GM21576 (cell line): Measurements from ENCODE around the gene CDKN2D.
"Not testable (repeated sequence)": the region's sequence is repeated elsewhere in the genome, so short reads cannot be mapped to it uniquely, and the experiment has no call there.

Source experiments
- ATAC-seq: cut with Tn5 transposase; IDR thresholded peaks from one replicate; pipeline ENCODE4 v1.9.1; 2021; ENCODE audit warnings: mild to moderate bottlenecking, moderate library complexity; ENCODE audit not compliant: unreplicated experiment

CDKN2D gene

DNA sequence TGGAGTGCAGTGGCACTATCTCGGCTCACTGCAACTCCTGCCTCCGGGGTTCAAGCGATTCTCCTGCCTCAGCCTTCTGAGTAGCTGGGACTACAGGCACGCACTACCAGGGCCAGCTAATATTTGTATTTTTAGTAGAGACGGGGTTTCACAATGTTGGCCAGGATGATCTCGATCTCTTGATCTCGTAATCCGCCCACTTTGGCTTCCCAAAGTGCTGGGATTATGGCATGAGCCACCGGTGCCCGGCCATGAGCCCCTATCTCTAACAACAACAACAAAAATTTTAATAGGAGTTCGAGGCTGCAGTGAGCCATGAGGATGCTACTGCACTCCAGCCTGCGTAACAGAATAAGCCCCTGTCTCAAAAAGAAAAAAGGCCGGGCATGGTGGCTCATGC, 13.3 kb upstream of the CDKN2D start:
- no peak for ATAC-seq

DNA sequence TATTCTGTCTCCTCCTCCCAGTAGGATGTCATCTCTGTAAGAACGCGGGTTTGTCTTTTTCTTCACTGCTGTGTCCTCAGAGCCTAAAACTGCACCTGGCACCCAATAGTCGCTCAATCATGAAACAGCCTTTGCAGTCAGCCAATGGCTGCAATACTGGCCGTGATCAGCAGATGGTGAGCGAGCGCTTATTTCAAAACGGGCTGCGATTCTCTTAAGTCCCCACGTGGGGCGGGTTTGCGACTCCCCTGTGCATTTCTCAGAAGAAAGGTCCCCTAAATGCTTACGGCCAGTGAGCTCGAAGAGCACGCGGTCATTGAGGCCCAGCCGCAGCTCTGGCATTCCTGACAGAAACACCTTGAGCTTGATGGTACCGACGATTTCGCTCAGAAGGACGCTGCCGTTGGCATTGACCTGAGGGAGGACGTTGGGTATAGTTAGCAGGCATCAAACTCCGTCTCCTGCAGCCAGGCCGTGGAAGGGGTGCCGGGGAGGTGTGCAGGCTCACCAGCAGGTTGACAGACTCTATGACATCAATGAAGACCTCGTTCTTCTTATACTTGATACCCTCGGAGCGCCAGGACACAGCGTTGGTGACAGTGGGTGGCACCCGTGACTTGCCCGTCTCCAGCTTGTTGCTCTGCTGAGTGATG, 12.3 kb upstream of the CDKN2D start:
- ATAC-seq: no peak

DNA sequence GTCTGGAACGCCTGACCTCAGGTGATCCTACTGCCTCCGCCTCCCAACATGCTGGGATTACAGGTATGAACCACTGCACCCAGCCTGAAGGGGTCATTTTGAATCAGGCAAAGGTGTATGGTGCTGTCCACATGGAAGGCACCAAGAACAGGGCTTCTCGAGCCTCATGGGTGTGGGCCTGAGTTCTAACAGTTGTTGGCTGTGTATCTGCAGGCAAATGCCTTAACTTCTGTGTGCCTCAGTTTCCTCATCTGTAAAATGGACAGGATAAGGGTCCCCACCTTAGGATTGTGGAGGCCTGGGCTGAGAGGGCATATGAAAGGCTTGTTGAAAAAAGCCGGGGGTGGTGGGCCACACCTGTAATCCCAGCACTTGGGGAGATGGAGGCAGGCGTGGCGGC, 9.2 kb upstream of the CDKN2D start:
- no peak for ATAC-seq

DNA sequence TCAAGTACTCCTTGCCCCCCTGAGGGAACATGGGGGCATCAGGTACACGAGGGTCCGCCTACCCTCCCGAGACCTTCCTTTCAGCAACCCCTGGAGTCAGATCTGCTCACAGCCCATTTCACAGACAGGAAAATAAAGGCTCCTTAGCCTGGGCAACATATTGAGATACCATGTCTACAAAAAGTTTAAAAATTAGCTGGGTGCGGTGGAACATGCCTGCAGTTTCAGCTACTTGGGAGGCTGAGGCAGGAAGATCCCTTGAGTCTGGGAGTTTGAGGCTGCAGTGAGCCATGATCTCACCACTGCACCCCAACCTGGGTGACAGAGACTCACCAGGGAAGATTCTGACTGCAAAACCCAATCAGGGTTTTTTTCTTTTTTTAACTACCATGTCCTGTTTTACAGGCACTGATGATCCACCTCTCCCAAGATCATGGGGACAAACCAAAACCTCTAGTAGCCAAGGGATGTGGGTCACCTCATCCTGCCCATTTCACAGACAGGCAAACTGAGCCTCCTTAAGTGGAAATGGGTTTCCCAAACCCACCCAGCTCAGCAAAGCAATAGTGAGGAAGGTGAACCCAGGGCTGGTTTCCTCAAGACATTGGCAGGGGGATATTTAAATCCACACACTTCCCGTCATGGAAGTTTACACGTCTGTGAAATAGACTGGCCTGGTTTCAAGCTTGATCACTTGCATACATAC, 6.4 kb upstream of the CDKN2D start:
- no peak for ATAC-seq

DNA sequence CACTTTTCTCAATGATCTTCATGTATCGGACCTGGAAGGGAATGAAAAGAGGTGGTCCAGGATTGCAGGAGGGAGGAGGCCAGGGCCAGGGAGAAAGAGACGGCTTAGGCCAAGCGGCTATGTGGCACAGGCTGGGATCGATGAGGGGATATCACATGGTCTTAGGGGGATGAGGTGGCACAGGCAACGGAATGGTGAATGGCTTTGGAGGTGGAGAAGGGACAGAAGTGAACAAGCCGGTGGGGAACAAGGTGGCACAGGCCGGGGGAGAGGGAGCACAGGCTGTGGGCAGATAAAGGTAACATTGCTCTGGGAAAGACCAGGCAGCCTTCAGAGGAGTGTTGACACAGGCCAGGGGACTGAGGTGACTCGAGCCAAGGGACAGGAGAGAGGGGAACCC, 5.7 kb upstream of the CDKN2D start:
- no peak for ATAC-seq

DNA sequence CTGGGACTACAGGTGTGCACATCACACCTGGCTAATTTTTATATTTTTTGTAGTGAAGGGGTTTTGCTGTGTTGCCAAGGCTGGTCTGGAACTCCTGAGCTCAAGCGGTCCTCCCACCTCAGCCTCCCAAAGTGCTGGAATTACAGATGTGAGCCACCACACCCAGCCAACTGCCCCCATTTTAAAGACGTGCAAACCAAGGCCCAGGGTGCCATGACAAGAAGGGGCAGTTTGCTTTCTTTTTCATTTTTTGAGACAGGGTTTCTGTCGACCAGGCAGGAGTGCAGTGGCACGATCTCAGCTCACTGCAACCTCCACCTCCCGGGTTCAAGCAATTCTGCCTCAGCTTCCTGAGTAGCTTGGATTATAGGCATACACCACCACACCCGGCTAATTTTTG, 5.0 kb upstream of the CDKN2D start:
- ATAC-seq: not testable (repeated sequence)

DNA sequence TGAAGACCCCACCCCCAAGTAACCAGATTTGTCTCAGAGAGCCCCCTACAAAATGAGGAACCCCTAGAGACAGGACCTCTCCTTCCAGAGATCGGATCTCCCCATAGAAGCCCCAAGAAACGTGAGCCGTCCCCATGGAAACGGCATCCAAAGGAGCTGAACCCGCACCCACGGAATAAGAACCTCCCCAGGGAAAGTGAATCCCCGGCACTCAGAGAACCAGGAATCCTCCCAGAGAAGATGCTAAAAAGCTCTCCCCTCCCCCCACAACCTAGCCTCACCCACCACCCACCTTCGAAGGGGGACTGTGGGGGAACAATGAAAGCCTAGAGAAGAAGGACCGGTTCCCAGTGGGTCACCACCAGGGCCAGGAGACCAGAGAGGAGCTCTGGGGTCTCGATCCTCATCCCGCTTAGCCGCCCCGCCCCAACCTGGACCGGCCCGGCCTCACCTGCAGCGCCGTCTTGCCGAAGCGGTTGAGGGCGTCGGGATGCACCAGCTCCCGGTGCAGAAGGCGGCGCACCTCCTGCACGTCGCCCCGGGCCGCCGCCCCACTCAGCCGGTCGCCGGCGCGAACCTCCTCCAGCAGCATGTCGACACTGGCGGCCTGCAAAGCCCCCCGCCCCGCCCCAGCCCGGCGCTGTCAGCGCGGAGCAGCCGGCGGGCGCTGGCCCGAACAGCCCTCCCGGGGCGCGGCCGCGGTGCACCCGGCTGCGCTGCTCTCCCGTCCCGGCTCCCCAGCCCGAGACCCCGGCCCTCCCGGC, 535 bp downstream of the CDKN2D start:
- ATAC-seq: peak; percentile 4

DNA sequence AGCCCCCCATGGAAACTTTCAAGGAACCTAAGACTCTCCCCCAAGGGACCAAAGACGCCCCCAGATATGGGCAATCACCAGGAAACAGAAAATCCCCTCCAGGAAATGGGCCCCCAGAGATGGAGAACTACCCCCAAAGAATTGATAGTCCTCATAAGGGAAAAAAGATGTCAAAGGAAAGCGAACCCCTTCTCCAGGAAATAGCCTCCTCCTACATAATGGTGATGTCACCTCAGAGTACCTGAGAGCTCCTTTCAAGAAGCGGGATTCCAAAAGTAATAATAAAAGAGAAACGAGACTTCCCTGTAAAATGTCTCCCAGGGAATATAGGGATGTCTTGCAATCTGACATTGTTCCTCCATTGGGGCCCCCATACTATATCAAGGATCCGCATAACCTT, 1.1 kb downstream of the CDKN2D start:
- no peak for ATAC-seq

DNA sequence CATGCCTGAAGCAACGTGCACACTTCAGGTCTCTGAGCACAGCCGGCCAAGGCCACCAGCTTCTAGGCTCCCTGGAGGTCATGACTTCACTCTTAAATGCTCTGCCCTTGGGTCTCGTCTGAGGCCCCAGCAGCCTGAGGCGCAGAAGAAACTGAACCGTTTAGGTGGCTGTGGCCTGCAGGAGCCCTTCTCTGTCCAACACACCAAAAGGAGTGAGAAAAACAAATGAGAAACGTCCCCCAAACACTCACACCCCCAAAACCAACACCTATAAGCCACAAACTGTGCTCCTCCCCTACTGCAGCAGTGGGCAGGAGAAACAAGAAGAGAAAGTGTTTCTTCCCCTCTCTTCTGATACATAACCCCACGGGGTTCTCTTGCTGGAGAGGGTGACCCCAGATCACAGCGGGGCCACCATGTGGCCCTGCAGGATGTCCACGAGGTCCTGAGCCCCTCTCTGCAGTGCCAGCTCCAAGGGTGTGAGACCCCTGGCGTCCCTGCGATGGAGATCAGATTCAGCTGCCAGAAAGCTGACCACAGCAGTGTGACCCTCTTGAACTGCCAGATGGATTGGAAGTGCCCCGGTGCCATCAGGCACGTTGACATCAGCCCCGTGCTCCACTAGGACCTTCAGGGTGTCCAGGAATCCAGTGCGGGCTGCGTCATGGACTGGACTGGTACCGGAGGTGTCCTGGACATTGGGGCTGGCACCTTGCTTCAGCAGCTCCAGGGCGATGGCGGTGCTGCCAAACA, 1.9 kb downstream of the CDKN2D start:
- no peak for ATAC-seq

DNA sequence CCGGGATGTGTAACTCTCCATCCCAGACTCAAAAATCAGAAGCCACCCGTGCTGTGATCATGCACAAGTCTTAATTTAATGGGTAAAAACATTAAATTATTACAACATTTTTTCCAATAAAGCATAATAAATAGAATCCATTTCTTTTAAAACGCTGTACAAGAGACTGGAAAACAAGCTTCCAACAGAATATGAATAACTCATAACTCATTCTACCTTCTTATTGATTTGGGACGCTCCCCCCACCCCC, 2.4 kb downstream of the CDKN2D start:
- ATAC-seq: no peak

DNA sequence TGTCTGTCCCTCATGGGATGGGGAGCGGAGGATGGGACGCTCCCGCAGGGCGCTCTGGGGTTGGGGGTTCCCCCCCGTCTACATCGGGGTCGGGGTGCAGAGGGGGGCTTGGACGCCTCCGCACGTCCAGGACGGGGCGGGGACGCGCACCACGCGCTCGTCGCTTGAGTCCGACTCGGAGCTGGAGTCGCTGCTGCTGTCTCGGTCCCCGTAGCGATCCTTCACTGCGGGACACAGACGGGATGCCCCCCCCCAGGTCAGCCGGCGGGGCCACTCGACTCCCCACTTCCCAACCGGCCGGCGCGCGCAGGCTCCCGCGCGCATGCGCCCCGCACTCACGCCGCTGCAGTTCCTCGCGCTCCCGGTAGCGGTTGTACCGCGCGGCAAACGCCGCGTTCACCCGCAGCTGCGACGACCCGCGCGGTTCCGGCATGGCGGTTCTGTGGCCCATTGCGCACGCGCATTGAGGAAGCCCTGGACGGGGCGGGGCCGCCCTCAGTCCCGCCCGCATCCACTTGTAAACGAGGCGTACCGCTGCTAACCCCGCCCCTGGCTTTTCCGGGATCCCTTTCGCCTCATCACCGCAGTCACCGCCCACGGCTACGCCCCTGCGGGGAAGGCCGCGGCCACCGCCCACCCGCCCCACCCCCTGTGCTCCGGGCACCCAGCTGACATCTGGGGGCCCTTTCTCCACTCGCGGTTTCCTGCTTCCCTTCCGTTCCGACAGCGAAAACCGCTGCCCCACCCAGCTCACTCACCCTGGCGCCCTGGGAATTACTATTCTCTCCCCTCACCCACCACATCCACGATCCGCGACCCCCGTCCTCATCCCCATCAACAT, 3.0 kb downstream of the CDKN2D start, which contains the start of gene KRI1:
Gene KRI1 (minus strand): TSS at position 444 of the 841 bp plus-strand sequence. CDS start 11 bp downstream, at position 433.
- peak; percentile 45 for ATAC-seq

DNA sequence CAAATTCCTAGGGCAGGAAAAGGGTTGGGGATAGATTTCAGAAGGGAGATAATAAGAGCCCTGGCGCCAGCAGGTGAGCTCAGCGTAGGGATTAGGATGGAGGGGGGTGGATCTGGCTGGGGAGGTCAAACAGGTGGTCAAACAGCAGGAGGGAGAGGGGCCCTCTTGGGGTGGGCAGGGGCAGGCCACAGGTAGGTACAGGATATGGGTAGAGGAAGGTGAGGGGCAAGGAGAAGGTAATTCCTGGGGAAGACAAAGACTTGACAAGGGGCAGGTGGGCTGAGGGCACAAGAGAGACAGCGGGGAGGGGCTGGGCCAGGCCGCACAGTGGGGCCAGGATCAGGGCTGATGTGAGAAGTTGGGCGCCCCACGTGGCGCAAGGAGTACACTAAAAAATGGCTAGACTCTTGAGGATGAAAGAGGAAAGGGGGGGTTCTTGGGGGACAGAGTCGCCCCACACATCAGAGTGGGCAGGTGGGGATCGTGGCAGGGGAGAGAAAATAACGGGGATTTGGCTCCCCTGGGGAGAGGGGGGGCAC, 3.7 kb downstream of the CDKN2D start:
- ATAC-seq: no peak

DNA sequence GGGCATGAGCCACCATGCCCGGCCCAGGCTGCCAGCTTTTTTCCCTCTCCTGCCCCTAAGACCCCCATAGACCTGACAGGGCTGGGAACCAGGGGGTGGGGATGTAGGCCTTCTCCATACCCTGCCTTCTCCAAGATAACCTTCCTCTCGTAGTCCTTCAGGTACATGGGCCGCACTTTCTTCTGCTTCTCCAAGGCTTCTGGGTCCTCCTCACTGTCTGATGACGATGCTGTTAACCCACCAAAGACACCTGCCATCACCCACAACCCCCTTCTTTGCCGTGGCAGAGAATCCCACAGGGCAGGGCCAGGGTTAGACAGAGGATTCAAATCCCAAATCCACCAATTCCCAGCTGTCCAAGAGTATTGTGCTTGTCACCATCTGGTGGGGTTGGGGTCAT, 6.2 kb downstream of the CDKN2D start:
- no peak for ATAC-seq

DNA sequence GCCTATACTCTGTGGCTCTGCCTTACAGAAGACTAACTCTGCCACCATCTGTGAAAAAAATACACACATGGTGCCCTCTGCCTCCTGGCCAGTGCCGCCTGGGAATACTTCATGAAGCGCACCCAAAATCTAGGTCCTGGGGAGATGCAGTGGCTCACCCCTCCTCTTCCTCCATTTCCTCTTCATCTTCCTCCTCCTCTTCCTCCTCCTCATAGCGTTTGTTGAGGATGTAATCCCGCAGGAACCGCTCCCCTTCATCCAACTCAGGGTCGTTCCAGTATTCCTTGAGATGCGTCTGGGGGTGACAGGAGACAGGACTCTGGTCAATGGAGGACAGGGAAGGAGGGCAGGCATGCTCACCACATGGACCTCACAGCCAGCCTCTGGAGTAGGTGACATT, 8.6 kb downstream of the CDKN2D start:
- ATAC-seq: no peak

DNA sequence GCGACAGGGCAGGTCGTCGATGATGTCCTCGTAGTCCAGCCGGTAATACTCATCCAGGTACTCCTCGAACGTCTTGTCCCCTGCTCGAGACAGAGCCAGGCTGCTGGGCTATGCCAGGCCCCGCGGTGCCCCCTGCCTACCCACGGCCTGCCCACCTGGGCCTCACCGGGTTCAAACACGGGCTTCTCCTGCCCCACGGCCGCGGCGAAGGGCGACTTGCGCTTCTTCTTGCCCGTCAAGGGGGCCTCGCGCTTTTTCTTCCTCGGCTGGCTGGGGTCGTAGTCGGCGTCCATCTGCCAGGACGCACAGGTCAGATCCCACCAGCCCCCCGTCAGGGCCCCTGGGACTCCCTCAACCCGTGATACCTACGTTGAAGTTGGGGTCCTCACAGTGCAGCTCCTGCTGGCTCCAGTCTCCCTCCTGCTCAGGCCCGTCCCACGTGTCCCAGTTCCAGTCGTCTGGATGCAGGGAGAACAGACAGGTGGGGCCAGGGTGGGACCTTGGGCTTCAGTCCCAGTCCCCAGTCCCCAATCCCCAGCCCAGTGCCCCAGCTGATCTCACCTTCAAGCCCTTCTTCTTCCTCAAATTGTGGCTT, 11.1 kb downstream of the CDKN2D start:
- ATAC-seq: no peak

DNA sequence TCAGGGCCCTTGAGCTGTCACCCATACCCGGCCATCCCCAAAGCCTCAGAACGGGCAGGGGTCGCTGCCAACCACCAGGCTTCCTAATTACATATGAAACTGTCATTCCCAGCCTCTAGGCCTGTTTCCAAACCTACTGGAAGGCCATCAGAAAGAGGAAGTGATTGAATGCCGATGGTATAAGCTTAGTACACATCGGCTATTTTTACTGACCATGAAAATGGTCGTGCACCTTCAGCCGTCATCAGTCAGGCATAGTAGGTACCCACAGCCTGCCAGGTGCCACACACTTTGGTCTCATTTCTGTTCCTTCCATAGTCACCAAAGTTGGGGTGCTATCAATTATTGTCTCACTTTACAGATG, 13.2 kb downstream of the CDKN2D start:
- no peak for ATAC-seq

DNA sequence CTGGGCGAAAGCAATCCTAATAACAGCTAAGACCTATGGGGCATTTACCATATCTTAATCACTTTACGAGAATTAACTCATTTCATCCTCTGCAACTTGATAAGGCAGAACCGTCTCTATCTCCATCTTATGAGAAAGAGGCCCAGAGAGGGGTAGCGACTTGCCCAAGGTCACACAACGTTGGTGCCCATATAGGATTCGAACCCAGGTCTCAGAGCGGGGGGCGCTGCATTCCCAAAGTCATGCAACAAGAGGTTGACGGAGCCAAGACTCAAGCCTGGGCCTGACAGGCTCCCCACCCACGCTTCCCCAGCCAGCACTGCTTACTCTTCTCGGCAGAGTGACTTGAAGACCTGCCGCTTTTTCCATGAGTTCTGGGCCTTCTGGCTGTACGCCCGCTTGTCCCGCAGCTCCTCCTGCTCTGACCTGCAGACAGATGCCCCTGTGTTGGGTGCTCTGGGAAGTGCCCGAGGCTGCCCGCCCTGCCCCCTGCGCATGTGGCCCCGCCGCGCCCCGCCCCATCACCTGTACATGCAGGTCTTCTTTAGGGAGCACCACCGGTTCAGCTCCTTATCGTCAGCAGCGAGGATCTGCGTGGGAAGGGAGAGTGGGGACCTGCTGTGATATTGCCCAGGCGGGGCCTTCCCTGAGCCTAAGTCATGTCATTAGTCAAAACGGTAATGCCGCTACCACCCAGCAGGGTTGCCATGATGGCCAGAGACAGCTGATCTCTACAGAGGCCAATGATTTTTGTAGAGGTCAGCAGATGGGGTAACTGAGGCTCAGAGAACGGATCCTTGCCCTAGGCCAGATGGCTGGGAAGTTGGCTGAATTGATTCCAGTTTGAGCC, 13.8 kb downstream of the CDKN2D start:
- no peak for ATAC-seq

DNA sequence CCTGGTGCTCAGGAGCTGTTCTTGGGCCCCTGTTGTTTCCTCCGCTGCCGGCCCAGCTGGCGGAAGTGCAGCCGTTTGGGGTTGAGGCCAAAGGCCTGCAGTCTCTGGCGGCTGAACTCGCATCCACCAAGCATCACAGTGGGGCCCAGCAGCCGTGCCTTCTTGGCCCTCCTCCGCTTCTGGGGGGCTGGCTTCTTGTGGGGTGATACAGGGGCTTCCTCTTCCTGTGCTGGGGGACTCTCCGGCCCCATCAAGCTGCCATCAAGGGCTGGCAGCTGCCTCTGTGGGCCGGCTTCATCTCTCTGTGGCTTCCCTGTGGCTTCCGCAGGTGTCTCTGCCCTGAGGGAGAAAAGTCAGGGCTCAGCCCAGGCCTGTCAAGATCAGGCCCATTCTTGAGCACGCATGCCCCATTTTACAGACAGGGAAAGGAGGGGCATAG, 14.8 kb downstream of the CDKN2D start:
- peak; percentile 44 for ATAC-seq

DNA sequence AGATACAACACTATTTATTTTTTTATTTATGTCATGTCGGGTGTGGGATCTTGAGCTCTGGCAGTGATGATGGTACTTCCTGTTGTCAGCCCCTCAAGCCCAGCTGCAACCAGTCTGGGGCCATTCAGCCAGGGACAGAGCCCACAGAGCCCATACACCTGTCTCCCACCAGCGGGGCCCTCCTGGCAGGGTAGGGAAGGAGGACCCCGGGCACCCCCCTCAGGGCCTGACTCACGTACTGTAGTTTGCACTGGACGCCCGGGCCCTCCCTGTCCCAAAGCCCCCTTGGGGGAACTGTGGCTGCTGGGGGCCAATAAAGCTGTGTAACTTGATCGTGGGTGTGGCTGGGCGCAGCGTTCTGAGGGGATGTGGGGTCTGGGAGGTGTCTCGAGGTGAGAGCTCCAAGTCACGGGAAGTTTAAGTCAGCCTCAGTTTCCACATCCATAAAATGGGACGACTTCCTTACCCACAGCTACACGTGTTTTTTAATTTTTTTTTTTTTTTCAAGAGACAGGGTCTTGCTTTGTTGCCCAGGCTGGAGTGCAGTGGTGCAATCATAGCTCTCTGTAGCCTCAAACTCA, 15.6 kb downstream of the CDKN2D start:
- no peak for ATAC-seq
